Tibial nerve (tissue), 4 donors: ENCODE measurements around the gene ALOX15B.

Experiments
- EP300 ChIP-seq, 2 donors: sonication (generic); formaldehyde crosslinking; IDR thresholded peaks; one replicate each; pipeline ENCODE4 v1.6.1; 2017; ENCODE audit warnings: antibody characterized with exemption in 2 of 2, mild to moderate bottlenecking in 1 of 2
- POLR2A ChIP-seq, 2 donors: fragments of 450-650 bp; IDR thresholded peaks; one replicate each; pipeline ENCODE4 v1.6.1; 2017; ENCODE audit warnings: antibody characterized with exemption in 2 of 2, mild to moderate bottlenecking in 2 of 2, moderate library complexity in 2 of 2
- TF ChIP-seq, protein P1 (sequence below), 5 experiments: fragments of 200-600 bp in 3 of 5; fragments of 450-650 bp in 2 of 5; sonication (generic) in 3 of 5; IDR thresholded peaks; one replicate each; pipeline ENCODE4 v1.5.1; 2016 to 2019; ENCODE audit warnings: antibody characterized with exemption in 5 of 5, mild to moderate bottlenecking in 3 of 5, moderate library complexity in 2 of 5

DNA sequence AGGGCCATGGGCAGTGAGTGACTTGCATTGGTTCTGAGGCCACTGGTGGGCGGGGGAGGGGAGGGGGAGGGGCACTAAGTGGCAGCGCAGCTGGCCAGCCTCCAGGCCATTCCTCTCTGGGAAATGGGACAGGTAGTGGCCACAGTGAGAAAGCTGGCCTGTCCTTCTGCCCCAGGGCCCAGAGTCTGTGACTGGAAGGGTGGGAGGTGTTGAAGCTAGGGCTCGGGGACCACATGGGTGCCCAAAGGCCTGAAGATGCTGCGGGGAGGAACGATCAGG is 49.0 kb downstream of the ALOX15B start:
- TF ChIP-seq POLR2A (IDR thresholded peaks at IDR 0.05), result no peak
- TF ChIP-seq, protein P1, sequence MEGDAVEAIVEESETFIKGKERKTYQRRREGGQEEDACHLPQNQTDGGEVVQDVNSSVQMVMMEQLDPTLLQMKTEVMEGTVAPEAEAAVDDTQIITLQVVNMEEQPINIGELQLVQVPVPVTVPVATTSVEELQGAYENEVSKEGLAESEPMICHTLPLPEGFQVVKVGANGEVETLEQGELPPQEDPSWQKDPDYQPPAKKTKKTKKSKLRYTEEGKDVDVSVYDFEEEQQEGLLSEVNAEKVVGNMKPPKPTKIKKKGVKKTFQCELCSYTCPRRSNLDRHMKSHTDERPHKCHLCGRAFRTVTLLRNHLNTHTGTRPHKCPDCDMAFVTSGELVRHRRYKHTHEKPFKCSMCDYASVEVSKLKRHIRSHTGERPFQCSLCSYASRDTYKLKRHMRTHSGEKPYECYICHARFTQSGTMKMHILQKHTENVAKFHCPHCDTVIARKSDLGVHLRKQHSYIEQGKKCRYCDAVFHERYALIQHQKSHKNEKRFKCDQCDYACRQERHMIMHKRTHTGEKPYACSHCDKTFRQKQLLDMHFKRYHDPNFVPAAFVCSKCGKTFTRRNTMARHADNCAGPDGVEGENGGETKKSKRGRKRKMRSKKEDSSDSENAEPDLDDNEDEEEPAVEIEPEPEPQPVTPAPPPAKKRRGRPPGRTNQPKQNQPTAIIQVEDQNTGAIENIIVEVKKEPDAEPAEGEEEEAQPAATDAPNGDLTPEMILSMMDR (IDR thresholded peaks at IDR 0.05), result no peak
- TF ChIP-seq EP300 (IDR thresholded peaks at IDR 0.05), result no peak
